Fibroblast of lung (primary cell): ENCODE results near the gene FAM131B.

Experiments used
- CTCF ChIP-seq, 2 donors: IDR thresholded peaks in 1 of 2; conservative IDR thresholded peaks in 1 of 2; 1 replicate in 1 of 2; 2 replicates in 1 of 2; pipeline ENCODE4 v1.5.1; 2011 to 2012; ENCODE audit warnings: low read length in 2 of 2, control low read depth in 1 of 2, inconsistent platforms in 1 of 2, low read depth in 1 of 2, mild to moderate bottlenecking in 1 of 2
- EZH2 ChIP-seq: IDR thresholded peaks from 2 replicates; pipeline ENCODE4 v1.5.1; 2012; ENCODE audit warnings: low read length, control low read depth, mild to moderate bottlenecking; ENCODE audit errors: missing control alignments

DNA sequence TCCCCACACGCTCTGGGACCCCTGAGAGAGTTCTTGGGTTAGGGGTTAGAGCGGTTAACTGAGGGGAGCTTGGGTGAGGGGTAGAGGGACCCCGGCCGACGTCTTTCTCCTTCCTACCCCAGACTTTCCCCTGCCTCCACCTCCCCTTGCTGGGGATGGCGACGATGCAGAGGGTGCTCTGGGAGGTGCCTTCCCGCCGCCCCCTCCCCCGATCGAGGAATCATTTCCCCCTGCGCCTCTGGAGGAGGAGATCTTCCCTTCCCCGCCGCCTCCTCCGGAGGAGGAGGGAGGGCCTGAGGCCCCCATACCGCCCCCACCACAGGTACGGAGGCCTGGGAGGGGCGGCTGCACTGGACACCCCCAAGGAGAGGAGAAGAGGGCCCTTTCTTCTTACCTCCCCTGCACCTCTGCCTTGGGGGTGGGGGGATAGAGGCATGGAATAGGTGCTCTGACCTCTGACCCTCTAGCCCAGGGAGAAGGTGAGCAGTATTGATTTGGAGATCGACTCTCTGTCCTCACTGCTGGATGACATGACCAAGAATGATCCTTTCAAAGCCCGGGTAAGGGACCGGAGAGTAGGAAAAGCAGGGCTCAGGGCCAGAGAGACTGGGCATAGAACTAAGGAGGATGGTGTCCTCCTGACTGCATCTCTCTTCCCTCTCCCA, 19.7 kb upstream of the FAM131B start:
- TF ChIP-seq CTCF (conservative IDR thresholded peaks at IDR 0.05 in 1 of 2, IDR thresholded peaks at IDR 0.05 in 1 of 2; ENCODE audit: low read depth in 1 of 2, low read length in 2 of 2) (no peak), EZH2 (no peak)
